Measurements from ENCODE around the gene ST8SIA4.

The ST8SIA4 gene

DNA sequence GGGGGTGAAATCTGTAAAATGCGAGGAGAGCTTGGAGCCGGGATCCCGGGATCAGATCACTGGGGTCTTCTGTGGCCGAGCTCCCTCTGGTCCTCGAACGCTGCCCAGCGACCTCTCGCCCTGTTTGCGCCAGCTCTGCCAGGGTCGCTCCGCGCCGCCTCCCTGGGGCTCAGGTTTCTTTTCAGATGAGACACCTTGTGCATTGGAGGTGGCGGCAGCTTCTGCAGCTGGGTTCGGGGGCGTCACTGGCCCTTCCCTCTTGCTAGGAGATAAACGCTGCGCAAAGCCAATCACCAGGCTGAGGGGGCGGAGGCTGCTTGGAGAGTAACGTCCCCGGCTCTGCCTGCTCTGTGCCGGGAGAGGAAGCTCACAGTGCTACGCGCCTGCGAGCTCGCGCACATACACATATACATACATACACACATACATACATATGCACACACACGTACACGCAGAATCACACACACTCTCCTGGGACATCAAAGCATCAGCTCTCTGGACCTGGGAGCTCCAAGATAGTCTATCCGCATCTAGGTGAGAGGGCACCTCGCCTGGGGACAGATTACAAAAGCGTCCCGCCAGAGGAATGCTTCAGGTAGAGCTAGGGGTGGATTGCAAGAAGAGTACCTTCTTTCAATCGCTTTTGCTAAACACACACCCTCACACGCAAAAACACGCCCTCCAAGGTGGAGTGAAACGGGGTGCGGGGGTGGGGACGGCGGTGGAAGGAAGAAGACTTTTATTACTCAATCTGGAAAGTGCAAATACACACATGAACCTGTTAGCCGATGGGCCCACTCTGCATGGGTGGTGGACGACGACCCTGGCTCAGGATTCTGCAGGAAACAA, at the start of gene ST8SIA4:
TSS of gene ST8SIA4 (minus strand) at position 244 of the 849 bp plus-strand sequence. CDS start 327 bp downstream, outside the sequence.
- peak; percentile 43 for DNase-seq (ENCODE audit: low read depth)

DNA sequence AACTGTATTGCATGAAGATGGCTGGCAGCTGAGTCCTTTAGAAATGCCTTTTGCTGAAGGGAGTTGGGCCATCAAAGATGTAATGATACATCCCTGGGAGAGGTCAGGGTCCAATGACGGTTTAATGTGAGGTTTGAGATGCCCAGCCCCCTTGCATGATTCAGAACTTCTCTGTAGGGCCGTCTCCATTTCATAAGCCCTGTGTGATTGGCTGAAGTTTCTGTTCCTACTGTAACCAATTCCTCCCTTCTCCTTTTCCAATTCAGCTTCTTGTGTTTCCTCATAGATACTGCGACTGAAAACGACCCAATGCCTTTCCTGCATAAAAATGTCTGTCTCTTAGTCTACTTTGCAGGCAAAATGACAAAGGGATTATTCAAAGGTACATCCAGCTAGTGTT, 47.9 kb upstream of the ST8SIA4 start:
- DNase-seq (ENCODE audit: low read depth): no peak

DNA sequence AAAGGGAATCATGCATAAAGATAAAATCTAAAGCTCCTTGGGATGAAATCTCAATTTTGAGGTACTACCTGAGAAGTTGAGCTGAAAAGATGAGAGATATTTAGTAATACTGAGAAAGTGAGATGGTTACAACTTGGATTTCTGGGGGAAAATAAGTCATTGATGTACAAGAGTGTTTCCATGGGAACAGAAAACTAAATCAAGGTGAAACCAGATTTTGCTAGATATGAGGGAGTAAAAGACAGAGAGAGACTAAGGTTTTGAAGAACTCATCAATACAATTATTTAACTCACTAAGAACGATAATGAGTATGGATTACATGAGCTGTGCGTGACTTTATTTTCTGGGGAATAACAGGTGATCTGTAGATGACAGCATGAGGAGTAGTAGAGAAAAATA, 10.2 kb upstream of the ST8SIA4 start:
- no peak for DNase-seq (ENCODE audit: low read depth)

GRCh38 chr5:100909034-100909433, 6.0 kb upstream of the ST8SIA4 start:
- no peak for DNase-seq (ENCODE audit: low read depth)

DNA sequence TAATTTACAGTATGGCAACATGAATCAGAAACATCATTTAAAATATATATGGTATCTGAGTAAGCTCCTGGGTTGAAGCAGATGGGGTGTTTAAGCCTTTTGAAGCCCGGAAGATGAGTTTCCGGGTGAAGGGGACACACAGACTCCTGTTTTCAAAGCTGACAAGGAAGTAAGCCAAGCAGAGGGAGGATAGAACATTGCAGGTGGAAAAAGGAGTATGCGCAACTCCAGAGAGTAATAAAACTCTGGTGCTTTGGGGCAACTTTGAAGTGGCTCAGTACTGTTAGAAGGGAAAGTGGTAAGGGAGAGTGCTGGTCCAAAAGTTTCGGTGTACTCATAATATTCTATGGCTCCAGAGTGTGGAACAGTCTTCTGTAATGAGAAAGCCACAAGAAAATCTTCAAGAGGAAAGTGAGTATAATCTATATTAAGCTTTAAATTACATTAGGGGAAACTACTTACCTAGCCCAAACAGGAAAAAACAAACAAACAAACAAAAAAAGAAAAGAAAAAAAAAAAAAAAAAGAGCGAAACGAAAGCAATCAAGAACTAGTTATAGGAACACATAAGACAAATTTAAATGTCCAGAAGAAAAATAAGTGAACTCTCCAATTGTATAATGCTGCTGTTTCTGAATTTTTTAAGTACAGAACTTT, 2.3 kb upstream of the ST8SIA4 start:
- DNase-seq (ENCODE audit: low read depth): no peak

DNA sequence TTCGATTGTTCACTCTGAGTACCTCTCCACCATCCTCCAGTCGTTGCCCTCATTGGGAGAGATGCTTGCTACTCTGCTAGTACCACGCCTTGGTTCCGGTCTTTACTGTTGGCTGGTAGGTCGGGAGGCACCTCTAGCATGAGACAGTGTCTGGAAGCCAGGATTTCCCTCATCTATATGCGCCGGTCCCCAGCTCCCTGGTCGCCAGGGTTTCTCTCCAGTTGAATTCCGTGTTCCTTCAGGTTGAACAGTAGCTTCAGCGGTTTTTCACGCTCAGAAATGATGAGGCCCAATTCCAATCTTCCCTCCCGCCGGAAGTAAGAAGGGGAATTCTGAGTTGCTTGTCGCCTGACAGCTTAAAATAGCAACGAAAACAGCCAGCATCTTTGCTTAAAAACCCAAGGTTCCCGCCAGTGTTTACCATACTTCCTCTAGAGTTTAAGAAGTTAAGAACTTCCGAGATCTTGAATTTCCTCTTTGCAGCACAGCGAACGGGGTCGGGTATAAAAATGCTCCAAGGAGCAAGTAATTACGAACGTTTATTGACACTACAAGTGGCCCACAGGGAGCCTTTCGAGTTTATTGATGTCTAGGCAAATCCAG, 1.3 kb upstream of the ST8SIA4 start:
- no peak for DNase-seq (ENCODE audit: low read depth)

DNA sequence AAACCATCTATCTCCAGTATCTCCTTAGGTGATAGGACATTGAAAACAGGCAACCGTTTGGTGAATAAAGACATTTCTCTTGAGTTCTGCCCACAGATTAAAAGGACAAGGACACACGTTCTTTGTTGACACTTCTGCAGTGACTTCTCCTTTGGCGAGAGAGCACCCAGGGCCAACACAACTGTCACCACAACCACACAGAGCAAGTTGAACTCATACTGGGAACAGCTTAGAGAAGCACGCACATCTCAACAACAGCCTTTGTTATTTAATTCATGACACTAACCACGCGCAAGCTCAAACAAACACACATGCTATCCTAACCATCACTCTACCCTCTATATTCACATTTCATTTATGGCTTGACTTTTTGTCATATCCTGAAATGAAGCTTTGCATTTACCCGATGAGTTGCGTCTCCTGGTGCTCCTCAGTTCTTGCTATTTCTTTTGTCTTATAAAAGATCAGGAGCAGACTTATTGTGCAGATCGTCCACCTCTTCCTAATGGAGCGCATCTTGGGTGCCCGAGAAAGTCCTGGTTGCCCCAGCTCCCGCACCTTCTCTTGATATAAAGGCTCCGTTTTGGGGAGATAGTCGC, 543 bp downstream of the ST8SIA4 start:
- no peak for DNase-seq (ENCODE audit: low read depth)

- DNase-seq (ENCODE audit: low read depth): no peak
Observed at GRCh38 chr5:100901821-100902341, 1.2 kb downstream of the ST8SIA4 start.

DNA sequence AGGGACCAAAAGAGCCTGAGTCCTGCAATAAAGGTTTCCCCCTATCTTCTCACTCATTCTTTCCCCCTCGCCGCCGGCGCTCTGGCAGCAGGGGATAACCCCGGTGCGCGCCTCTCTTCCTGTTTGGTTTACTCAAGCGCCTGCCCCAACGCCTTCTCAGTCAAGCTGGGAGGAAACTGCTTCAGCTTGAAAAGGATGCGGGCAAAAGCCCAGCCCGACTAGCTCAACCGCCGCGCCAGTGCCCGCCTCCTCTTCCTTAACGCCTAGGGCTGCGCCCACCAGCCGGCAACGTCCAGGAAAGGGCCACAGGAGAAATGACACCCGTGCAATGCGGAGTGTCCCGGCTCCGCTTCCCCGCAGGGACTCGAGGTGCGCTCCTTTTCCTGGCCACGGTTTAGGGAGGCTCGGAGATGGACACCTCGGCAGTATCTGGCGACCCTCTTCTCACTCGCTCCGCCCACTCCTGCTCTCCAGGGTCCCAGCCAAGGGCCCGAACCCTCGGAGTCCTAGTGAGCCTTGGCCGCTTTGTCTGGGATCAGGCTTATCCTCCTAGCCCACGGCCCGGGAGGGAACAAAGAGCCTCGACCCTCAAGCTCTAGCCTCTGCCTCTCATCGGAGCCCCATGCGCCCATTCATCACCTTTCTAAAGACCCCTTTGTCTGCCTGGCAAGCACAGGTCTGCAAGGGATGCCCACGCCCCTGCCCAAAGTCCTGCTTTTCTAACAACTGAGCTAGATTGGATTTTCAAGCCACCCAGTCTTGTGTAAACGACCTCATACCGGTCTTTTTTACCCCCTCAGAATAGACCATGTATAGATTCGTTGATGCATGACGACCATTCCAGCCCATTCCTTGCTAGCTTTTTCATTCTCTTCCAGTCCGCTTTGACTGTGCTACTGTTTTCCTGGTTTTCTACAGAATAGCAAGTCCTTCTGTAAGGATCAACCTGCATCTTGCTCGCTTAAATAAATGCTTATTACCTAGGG, 2.0 kb downstream of the ST8SIA4 start:
- peak; percentile 77 for DNase-seq (ENCODE audit: low read depth)

- DNase-seq (ENCODE audit: low read depth): no peak
Observed at GRCh38 chr5:100900142-100900795, 2.8 kb downstream of the ST8SIA4 start.

DNA sequence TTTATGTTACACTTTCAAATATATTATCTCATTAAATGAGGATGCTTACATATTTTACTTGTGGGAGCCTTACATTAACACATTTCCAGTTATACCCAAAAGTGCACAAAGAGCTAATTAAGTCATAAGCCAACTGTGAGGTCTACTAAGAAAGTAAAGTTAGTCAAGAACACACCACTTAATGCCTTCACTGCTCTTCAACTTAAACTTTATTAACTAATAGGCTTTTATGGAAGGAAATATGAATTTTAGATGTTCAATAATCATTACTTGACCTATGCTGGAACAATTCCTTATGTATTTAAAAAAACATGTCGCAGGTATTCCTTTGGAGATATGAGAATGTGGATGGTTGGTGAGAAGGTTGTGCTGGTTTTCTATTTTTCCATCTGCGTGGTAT, 3.4 kb downstream of the ST8SIA4 start:
- DNase-seq (ENCODE audit: low read depth): no peak

DNA sequence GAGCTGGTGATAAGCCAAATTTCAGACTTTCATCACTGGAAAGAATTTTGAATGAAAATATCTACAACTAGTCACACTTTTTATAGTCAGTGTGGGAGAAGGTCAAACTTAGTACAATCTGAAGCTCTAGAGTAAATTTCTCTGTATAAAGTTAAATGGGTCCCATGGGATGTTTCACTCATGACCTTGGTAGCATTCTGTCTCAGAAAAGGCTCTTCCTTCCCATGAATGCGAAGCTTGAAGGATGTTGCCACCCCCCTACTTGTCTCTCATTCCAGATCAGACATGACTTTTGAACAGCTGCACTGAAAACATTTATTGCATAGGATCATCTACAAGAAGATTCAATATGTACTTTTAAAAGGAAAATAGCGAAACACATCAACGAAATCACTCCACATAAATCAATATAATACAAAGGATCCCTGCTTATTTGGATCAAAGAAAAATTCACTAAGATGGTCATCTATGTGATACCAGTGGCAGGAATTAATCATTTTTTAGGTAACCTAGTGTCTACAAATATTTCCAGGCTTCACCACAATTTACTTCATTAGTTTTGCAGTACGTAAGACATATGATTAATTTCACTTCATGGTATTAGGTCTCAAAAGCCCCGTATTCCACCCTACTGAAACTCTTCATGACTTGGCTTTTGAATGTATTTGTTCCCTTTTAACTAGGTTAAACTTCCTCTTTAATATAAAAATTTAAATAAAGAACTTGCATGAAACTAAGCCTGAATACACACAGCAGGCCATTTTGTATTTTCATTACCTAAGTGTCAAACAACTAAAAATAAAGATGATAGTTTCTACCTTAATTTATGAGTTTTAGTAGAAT, 4.4 kb downstream of the ST8SIA4 start:
- no peak for DNase-seq (ENCODE audit: low read depth)

- DNase-seq (ENCODE audit: low read depth): no peak
Observed at GRCh38 chr5:100896054-100896453, 7.0 kb downstream of the ST8SIA4 start.

GRCh38 chr5:100890461-100891008, 12.5 kb downstream of the ST8SIA4 start:
- no peak for DNase-seq (ENCODE audit: low read depth)

- DNase-seq (ENCODE audit: low read depth): no peak
Observed at GRCh38 chr5:100889896-100890295, 13.2 kb downstream of the ST8SIA4 start.

DNA sequence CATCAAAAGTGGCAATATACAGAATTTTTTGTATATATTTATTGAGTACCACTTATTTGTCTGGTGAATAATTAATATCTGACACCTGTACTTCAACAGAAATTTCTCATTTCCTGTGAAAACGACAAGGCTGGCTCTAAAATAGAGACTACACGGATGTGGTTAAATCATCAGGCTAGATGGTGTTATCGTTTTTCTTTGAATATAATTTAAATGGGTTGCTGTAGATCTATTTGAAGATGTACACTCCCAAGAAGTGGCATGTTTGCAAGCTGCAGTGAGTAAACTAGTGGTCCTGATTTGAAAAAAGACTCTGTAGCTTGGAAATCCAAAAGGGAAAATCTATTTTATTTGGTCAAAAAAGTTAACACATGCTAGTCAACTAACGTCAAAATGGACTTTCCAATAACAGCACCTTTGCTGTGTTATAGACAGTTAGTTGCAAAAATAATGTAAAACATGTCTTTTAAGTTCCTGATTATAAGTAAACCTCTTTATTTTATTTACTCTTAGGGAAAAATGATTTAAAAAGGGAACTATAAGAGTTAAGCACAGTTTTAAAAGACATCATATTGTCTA, 13.8 kb downstream of the ST8SIA4 start:
- DNase-seq (ENCODE audit: low read depth): no peak

DNA sequence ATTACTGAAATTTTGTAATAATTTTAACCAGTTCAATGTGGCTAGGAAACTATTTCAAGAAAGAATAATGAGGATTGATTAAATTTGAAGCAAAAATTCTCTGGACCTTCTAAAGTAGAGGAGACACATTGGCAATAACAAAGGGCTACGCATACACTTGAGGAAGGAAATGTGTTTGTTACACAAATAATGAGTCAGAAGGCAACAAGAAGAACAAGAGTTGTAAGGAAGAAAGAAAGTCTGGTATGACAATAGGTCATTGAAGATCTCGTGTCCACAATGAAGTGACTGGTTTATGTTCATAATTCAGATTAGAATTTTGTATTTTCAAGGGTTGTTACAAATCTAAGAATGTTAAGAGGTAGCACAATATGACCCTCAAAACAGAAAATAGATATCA, 25.8 kb downstream of the ST8SIA4 start:
- DNase-seq (ENCODE audit: low read depth): no peak

GRCh38 chr5:100872408-100873190, 30.5 kb downstream of the ST8SIA4 start:
- no peak for DNase-seq (ENCODE audit: low read depth)
